ENCODE data around the gene UBE2D1.
"Not testable (repeated sequence)": the region's sequence is repeated elsewhere in the genome, so short reads cannot be mapped to it uniquely, and the experiment has no call there.

The UBE2D1 gene

DNA sequence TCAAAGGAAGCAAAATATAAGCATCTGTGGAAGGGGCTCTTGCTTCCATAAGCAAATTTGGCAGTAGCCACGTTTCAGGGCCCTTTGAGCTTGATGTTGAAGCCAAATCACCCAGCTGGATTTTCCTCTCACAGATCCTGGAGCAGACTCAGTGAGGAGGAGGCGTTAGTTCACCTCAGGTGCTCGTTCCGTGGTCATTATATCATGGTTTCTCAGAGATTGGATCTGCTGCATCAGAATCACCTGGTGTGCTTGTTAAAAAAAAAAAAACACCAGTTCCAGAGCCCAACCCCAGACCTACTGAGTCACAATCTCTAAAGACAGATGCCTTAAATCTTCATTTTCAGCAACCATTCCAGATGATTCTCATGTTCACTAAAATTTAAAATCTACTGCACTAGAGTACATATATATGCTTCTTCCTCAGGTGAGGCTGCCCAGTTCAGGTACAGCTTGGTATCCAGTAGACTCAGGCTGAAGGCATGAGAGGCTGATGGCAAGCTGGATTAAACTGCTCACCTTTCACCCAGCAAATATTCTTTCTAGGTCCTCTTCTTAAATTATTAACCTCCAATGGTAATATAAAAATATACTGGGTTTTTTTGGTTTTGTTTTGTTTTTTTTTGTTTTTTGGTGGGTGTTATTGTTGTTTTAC, 75.3 kb downstream of the UBE2D1 start:
- Histone ChIP-seq H3K36me3 (ENCODE audit: insufficient read depth, low read length) (no peaks in the 10 kb centered on the region), H3K27ac (ENCODE audit: low read depth, low read length) (no peak overlapping the region), H3K9ac (ENCODE audit: low read depth, low read length) (no peak overlapping the region), H3K4me3 (ENCODE audit: low read length) (no peak overlapping the region), H3K9me3 (ENCODE audit: insufficient read depth, low read depth, low read length) (no peaks in the 10 kb centered on the region), H3K4me1 (ENCODE audit: insufficient read depth, low read length) (peaks cover 9% of the 10 kb centered on the region; the same call in 1 of the 2 replicates), H3K27me3 (ENCODE audit: insufficient read depth, low read length) (no peaks in the 10 kb centered on the region)
- 81% methylated on average over 4 of the region's 4 CpGs for WGBS

DNA sequence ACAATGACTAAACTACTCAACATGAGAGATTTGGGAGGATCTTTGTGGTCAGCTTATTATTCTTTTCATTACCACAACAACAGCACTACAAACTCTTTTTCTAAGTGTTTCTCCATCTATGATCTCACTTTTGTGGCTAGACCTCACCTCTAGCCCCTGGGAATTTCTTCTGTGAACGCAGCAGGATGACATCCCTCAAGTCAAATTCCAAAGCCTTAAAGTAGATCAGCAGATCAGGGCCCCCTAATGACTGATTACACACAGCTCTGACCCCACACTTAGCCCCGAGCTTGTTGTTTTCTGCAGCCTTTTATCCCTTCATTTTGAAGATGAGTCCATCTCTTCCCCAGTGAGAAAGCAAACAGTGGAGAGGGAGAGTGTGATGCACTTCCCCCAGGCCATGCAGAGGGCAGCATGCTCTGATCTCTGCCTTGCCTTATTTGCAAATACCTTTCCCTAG, 77.7 kb downstream of the UBE2D1 start:
- WGBS, result 25% methylated on average over 2 of the region's 2 CpGs
- H3K9me3 ChIP-seq (ENCODE audit: insufficient read depth, low read depth, low read length), result no peaks in the 10 kb centered on the region
- no peak overlapping the region for H3K9ac ChIP-seq (ENCODE audit: low read depth, low read length)
- no peak overlapping the region for H3K27ac ChIP-seq (ENCODE audit: low read depth, low read length)
- no peaks in the 10 kb centered on the region for H3K27me3 ChIP-seq (ENCODE audit: insufficient read depth, low read length)
- peaks cover 9% of the 10 kb centered on the region; the same call in 1 of the 2 replicates for H3K4me1 ChIP-seq (ENCODE audit: insufficient read depth, low read length)
- H3K36me3 ChIP-seq (ENCODE audit: insufficient read depth, low read length), result no peaks in the 10 kb centered on the region
- no peak overlapping the region for H3K4me3 ChIP-seq (ENCODE audit: low read length)

- WGBS, result 77% methylated on average over 5 of the region's 5 CpGs
Observed at GRCh38 chr10:58414270-58415041, 79.7 kb downstream of the UBE2D1 start.

DNA sequence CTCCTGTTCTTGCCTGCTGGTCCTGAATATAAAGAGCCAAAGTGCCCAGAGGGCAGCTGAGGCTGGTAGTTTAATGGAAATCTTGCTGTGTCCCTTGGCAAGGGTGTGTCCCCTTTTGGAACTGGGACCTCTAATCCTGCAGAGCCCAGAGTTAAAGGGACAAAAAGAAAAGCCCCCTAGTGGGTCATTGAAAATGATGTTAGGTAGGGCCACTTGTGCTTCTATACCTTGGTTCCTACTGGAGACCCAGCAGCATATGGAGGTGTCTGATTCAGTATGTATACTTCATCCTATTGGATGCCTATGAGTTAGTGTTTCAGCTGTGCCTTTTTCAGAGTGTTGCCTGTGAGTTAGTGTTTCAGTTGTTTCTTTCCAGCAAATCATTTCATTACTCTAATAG, 81.0 kb downstream of the UBE2D1 start:
- Histone ChIP-seq H3K36me3 (ENCODE audit: insufficient read depth, low read length) (no peaks in the 10 kb centered on the region), H3K9ac (ENCODE audit: low read depth, low read length) (no peak overlapping the region), H3K4me3 (ENCODE audit: low read length) (no peak overlapping the region), H3K27ac (ENCODE audit: low read depth, low read length) (no peak overlapping the region), H3K9me3 (ENCODE audit: insufficient read depth, low read depth, low read length) (no peaks in the 10 kb centered on the region), H3K27me3 (ENCODE audit: insufficient read depth, low read length) (no peaks in the 10 kb centered on the region), H3K4me1 (ENCODE audit: insufficient read depth, low read length) (peaks cover 9% of the 10 kb centered on the region; the same call in 1 of the 2 replicates)

More at GRCh38 chr10:58414270-58415041, 79.7 kb downstream of the UBE2D1 start:
- no peaks in the 10 kb centered on the region for H3K9me3 ChIP-seq (ENCODE audit: insufficient read depth, low read depth, low read length)
- H3K4me1 ChIP-seq (ENCODE audit: insufficient read depth, low read length), result peaks cover 9% of the 10 kb centered on the region; the same call in 1 of the 2 replicates
- no peak overlapping the region for H3K4me3 ChIP-seq (ENCODE audit: low read length)
- H3K9ac ChIP-seq (ENCODE audit: low read depth, low read length), result no peak overlapping the region
- no peak overlapping the region for H3K27ac ChIP-seq (ENCODE audit: low read depth, low read length)
- no peaks in the 10 kb centered on the region for H3K27me3 ChIP-seq (ENCODE audit: insufficient read depth, low read length)
- H3K36me3 ChIP-seq (ENCODE audit: insufficient read depth, low read length), result no peaks in the 10 kb centered on the region

- not testable (repeated sequence) for H3K4me1 ChIP-seq (ENCODE audit: insufficient read depth, low read length); H3K27me3 ChIP-seq (ENCODE audit: insufficient read depth, low read length); H3K9ac ChIP-seq (ENCODE audit: low read depth, low read length); H3K27ac ChIP-seq (ENCODE audit: low read depth, low read length); H3K36me3 ChIP-seq (ENCODE audit: insufficient read depth, low read length); H3K9me3 ChIP-seq (ENCODE audit: insufficient read depth, low read depth, low read length); H3K4me3 ChIP-seq (ENCODE audit: low read length)
- WGBS, result 88% methylated on average over 1 of the region's 2 CpGs
Observed at GRCh38 chr10:58417902-58418301, 83.1 kb downstream of the UBE2D1 start.
